ENCODE data around the gene LRRC73. TPM values are rescaled to one million over a fixed set of nuclear protein-coding genes. Genes with fewer than 3 reads are reported as not detected.

The LRRC73 gene
- total and polyA plus RNA-seq, 2 of the 8 experiments (the other 6 are each of a cell fraction or from before 2014, with no cell fraction given) = 0.24 to 0.26 TPM

GRCh38 chr6:43544461-43544860 is 34.3 kb upstream of the LRRC73 start:
- CTCF ChIA-PET (ENCODE audit: partially characterized antibody) = no interaction called here

More at GRCh38 chr6:43544461-43544860, 34.3 kb upstream of the LRRC73 start:
- POLR2A ChIA-PET (ENCODE audit: partially characterized antibody) = interaction anchor here (1.6 to 1.9 kb wide), 2 partner anchors 13 to 19 kb away, joined by 3 to 11 read pairs; no protein-coding TSS in a partner anchor
- Histone ChIP-seq H2BK15ac (ENCODE audit: low read length) (no peak overlapping the region), H3K18ac (ENCODE audit: extremely low read depth, low read length) (no peak overlapping the region), H2BK5ac (ENCODE audit: low read depth, low read length) (no peak overlapping the region), H3K9ac (replicated peaks in 1 of 4; ENCODE audit: extremely low read depth in 1 of 4, low read depth in 3 of 4, low read length in 3 of 4) (no peak overlapping the region), H4K91ac (replicated peaks; ENCODE audit: insufficient read length, low read length) (no peak overlapping the region), H3K79me2 (ENCODE audit: control insufficient read depth in 1 of 2, insufficient read depth in 2 of 2, low read length in 2 of 2) (no peaks in the 10 kb centered on the region), H2BK12ac (ENCODE audit: low read depth, low read length) (no peak overlapping the region), H3K56ac (replicated peaks; ENCODE audit: insufficient read length, low read depth, low read length) (no peak overlapping the region), H3K27ac (ENCODE audit: low read depth, low read length) (no peak overlapping the region), H3K4ac (replicated peaks; ENCODE audit: insufficient read length, low read depth, low read length) (no peak overlapping the region), H2BK20ac (ENCODE audit: low read length) (no peak overlapping the region), H4K5ac (ENCODE audit: insufficient read length, low read depth, low read length) (no peak overlapping the region), H3K23ac (ENCODE audit: insufficient read length) (no peak overlapping the region), H3K4me1 (replicated peaks in 1 of 4; ENCODE audit: control insufficient read depth in 3 of 4, insufficient read depth in 4 of 4, low read length in 3 of 4) (no peaks in the 10 kb centered on the region), H3K27me3 (replicated peaks in 1 of 4; ENCODE audit: control insufficient read depth in 3 of 4, extremely low read depth in 1 of 4, insufficient read depth in 3 of 4, low read length in 3 of 4) (no peaks in the 10 kb centered on the region; a peak in 1 of 7 replicates), H3K14ac (ENCODE audit: insufficient read length) (no peak overlapping the region), H2AFZ (ENCODE audit: low read length) (no peak overlapping the region), H3K23me2 (ENCODE audit: low read depth, low read length) (no peaks in the 10 kb centered on the region), H3K4me3 (ENCODE audit: extremely low read depth in 1 of 4, insufficient read depth in 2 of 4, low read depth in 3 of 4, low read length in 4 of 4) (no peak overlapping the region), H4K20me1 (replicated peaks in 1 of 2; ENCODE audit: control insufficient read depth in 1 of 2, insufficient read depth in 2 of 2, low read length in 2 of 2) (peaks cover 2 to 3% of the 10 kb centered on the region in 2 experiments), H3K4me2 (ENCODE audit: insufficient read depth in 1 of 2, low read depth in 2 of 2, low read length in 2 of 2) (no peak overlapping the region), H3K79me1 (ENCODE audit: low read depth, low read length) (no peaks in the 10 kb centered on the region), H2AK5ac (ENCODE audit: low read depth, low read length) (no peak overlapping the region), H2BK120ac (replicated peaks; ENCODE audit: low read depth, low read length) (no peak overlapping the region), H4K8ac (ENCODE audit: extremely low read depth, insufficient read depth, low read length) (no peak overlapping the region), H3K9me3 (ENCODE audit: insufficient read depth in 2 of 2, low read depth in 1 of 2, low read length in 1 of 2) (no peaks in the 10 kb centered on the region), H3K36me3 (ENCODE audit: control insufficient read depth in 2 of 4, insufficient read depth in 4 of 4, low read length in 3 of 4) (peaks cover 30 to 90% (median 70%) of the 10 kb centered on the region in 4 experiments)
- TF ChIP-seq ZNF274 (IDR thresholded peaks at IDR 0.05; ENCODE audit: borderline replicate concordance, extremely low read depth, low read length) = no peak
- TF ChIP-seq SP4 (IDR thresholded peaks at IDR 0.05; ENCODE audit: low read length) = no peak
- TF ChIP-seq RFX5 (IDR thresholded peaks at IDR 0.05; ENCODE audit: borderline replicate concordance, low read depth, low read length) = no peak
- TF ChIP-seq TBP (IDR thresholded peaks at IDR 0.05; ENCODE audit: low read depth, low read length) = no peak
- TF ChIP-seq RAD21 (IDR thresholded peaks at IDR 0.05 in 1 of 2, conservative IDR thresholded peaks at IDR 0.05 in 1 of 2; ENCODE audit: low read depth in 2 of 2, low read length in 2 of 2) = no peak
- TF ChIP-seq KDM1A (IDR thresholded peaks at IDR 0.05; ENCODE audit: borderline replicate concordance, low read length) = no peak
- no peak for TF ChIP-seq SUZ12 (IDR thresholded peaks at IDR 0.05; ENCODE audit: low read length)
- no peak for TF ChIP-seq TAF1 (IDR thresholded peaks at IDR 0.05; ENCODE audit: low read depth, low read length)
- no peak for TF ChIP-seq NANOG (IDR thresholded peaks at IDR 0.05; ENCODE audit: insufficient read depth, low read depth, low read length, poor library complexity, severe bottlenecking)
- no peak for TF ChIP-seq EZH2 (IDR thresholded peaks at IDR 0.05; ENCODE audit: low read depth, low read length, severe bottlenecking)
- TF ChIP-seq E2F6 (IDR thresholded peaks at IDR 0.05) = no peak
- no peak for TF ChIP-seq SP1 (IDR thresholded peaks at IDR 0.05; ENCODE audit: low read depth, low read length)
- 92% methylated on average over 4 of the region's 4 CpGs; no CpG with 5 or more reads in 1 of the 2 experiments for WGBS, 2 experiments (ENCODE audit: extremely low coverage in 1 of 2, insufficient coverage in 1 of 2, insufficient read length in 1 of 2, insufficient replicate concordance in 2 of 2, low coverage in 1 of 2, low lambda C conversion rate in 2 of 2, missing lambda C conversion rate in 1 of 2)
- DNase-seq (ENCODE audit: low read depth in 1 of 2, low spot score in 2 of 2) = no peak
- FAIRE-seq = no peak
